ENCODE results near the gene DIRAS1. TPM values are rescaled to one million over a fixed set of nuclear protein-coding genes. Genes with fewer than 3 reads are reported as not detected.
"Not testable (repeated sequence)": the region's sequence is repeated elsewhere in the genome, so short reads cannot be mapped to it uniquely, and the experiment has no call there.

The DIRAS1 gene
- polyA plus RNA-seq, 10 donors: 1.2 to 5.2 (median 2.0) TPM

DNA sequence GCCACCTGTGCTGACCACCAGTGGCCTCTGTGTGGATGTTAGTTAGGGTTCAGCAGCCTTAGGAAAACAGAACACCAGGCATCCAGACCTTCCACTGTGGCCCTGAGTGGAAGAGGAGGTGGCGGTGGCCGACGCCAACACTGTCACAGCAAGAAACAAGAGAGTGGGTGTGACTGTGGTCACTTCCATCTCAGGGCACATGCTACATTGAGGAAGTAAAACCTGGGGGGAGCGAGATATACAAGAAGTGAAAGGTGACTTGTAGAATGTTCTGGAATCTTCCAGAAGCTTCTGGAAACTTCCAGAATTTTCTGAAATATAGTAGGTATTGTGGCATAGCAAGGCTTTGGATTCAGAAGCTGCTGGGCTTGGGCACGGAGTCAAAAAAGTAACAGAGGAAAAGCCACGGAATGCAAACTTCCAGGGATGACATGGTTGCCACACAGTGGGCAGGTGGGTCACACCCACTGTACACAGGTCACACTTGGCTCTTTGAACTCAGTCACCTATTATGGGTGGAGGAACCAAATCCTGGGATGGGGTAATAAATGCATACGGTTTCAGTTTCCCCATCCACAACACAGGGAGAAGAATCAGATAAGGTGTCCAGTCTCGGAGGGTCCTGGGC lies 43.0 kb downstream of the DIRAS1 start:
- no peak for DNase-seq

DNA sequence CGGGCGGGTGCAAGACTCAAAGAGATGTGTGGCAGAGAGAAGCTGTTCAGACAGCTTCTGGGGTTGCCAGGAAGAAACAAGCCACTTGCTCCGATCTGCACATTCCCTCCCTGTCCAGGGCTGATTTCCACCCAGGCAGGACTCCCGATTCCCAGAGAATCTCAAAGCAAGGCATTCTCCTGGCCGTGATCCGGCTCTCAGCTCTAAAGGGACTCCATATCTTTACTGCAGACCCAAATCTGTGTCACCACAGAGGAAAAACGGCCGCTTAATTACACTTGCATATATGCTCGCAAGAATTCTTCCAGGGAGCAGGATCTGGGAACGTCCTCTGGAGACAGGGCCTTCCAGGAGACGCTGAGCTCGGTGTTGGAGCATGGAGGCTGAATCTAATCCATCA lies 44.3 kb downstream of the DIRAS1 start:
- no peak for DNase-seq

DNA sequence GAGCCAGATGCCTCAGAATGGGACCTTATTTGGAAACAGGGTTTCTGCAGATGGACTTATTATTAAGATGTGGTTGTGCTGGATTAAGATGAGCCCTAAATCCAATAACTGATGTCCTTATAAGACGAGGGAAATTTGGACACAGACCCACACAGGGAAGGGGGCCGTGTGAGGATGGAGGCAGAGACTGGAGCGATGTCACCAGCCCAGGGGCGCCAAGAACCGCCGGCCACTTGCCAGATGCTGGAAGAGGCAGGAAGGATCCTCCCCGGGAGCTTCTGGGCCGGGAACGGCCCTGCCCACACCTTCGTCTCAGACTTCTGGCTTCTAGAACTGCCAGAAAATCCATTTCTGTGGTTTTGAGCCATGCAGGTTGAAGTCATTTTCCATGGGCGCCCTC lies 45.3 kb downstream of the DIRAS1 start:
- no peak for DNase-seq

DNA sequence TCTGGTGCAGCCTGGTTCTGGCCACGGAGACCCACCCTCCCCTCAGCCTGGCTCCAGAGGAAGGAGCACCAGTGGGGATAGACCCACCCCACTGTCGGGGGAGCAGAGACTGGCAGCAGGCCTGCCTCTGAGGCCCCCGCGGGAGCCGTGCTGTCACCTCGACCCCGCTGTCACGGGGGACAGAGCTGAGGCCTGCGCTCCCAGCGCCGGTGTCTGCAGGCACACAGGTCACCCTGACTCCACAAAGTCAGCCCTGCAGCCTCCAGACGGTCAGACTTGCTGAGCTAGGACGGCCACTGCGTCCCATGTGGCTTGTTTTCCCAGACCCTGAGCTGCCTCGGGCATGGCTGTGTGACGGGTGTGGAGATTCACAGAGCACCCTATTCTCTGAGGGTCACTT lies 51.0 kb downstream of the DIRAS1 start:
- DNase-seq: no peak

DNA sequence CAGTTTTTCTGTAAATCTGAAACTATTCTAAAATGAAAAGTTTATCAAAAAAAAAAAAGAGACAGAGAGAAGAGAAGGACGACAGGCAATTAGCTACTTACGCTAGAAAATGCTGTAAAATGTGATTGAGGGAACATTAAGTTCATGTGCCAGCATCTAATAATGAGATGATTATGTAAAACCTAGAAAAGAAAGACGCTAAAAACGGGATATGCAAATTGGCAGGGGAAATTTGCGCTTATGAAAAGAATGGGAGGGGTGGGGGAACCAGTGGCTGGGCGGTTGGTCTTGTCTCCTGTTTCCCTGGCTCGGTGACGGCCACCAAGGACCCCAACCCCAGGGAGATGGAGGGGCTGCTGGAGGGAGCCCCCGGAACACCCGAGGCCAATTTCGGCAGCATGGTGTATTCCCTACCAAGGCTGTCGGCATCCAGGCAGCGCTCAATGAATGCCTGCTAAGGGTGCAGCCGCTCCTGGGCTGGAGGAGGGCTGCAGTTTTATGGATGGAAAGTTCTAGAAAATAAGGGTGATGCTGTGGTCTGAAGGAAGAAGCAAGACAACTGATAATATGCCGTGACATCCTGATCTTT lies 52.9 kb downstream of the DIRAS1 start:
- DNase-seq: no peak

DNA sequence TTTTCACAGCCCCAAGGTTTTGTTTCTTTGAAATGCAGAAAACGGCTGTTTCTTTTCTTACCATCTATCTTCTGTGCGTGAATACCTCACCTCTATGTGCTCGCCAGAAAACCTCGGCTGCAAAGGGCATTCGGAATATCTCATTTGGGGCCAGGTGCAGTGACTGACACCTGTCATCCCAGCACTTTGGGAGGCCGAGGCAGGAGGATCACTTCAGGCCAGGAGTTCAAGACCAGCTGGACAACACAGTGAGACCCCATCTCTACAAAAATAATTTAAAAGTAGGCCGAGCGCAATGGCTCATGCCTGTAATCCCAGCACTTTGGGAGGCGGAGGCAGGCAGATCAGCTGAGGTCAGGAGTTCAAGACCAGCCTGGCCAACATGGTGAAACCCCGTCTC lies 53.8 kb downstream of the DIRAS1 start:
- not testable (repeated sequence) for DNase-seq

DNA sequence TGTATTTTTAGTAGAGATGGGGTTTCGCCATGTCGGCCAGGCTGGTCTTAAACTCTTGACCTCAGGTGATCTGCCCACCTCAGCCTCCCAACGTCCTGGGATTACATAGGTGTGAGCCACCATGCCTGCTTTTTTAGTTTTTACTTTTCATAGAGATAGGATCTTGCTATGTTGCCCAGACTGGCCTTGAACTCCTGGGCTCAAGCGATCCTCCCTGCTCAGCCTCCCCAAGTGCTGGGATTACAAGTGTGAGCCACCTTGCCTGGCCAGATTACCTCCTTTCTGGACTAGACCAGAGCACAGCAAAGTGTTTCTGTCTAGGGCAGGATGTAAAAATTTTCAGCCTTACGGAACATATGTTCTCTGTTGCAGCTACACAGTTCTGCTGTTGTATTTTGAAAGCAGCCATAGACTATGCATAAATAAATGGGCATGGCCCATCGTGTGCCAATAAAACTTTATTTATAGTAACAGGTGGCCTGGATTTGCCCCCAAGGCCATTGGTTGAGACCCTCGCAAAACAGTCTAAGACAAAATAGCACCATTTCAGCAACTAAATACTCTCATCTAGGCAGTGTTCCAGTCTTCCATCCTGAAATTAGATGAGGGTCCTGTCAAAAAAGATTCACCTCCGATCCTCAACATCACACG lies 54.7 kb downstream of the DIRAS1 start:
- DNase-seq: no peak

DNA sequence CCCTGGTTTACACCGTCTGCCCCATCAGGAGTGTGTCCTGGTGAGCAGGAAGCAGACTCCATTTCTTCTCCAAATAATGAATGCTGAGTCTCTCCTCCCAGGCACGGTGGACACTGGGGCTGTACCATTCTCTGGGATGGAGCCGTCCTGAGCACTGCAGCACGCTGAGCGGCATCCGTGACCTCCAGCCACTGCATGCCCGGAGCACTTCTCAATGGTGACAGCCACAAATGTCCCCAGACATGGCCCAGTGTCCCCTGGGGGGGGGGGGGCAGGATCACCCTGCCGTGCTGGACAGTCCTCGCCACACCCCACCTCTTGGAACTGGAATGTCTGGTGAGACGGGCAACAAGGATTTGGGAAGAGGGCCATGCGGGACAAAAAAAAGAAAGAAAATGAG lies 56.1 kb downstream of the DIRAS1 start:
- no peak for DNase-seq

Other genes starting within 250 kb of the DIRAS1 start
- gene GADD45B, start 245.2 kb downstream of the DIRAS1 start, polyA plus RNA-seq (ENCODE audit: insufficient read length in 10 of 10): 10 to 100 TPM in 7 of 10 donors, 1 to 10 TPM in 3; 5.8 to 34.0 (median 10.3) TPM
- 1 to 10 TPM; 1.6 to 3.6 (median 2.3) TPM for gene GNG7, start 18.7 kb downstream of the DIRAS1 start, polyA plus RNA-seq (ENCODE audit: insufficient read length in 10 of 10)
- gene SLC39A3, start 18.6 kb upstream of the DIRAS1 start, polyA plus RNA-seq (ENCODE audit: insufficient read length in 10 of 10): 10 to 100 TPM; 10.9 to 18.5 (median 14.3) TPM
- 10 to 100 TPM; 67.0 to 89.5 (median 79.3) TPM for gene SGTA, start 61.9 kb upstream of the DIRAS1 start, polyA plus RNA-seq (ENCODE audit: insufficient read length in 10 of 10)
- gene THOP1, start 64.1 kb upstream of the DIRAS1 start, polyA plus RNA-seq (ENCODE audit: insufficient read length in 10 of 10): 10 to 100 TPM; 34.6 to 54.8 (median 42.9) TPM
- 1 to 10 TPM; 4.5 to 7.7 (median 5.3) TPM for gene ZNF554, start 98.5 kb upstream of the DIRAS1 start, polyA plus RNA-seq (ENCODE audit: insufficient read length in 10 of 10)
- gene ZNF555, start 120.1 kb upstream of the DIRAS1 start, polyA plus RNA-seq (ENCODE audit: insufficient read length in 10 of 10): 10 to 100 TPM; 11.0 to 20.9 (median 13.1) TPM
- gene ZNF556, start 146.0 kb upstream of the DIRAS1 start, polyA plus RNA-seq (ENCODE audit: insufficient read length in 10 of 10): 10 to 100 TPM; 21.6 to 50.3 (median 35.9) TPM
- gene ZNF57, start 179.6 kb upstream of the DIRAS1 start, polyA plus RNA-seq (ENCODE audit: insufficient read length in 10 of 10): 1 to 10 TPM; 2.2 to 4.9 (median 3.0) TPM
- 1 to 10 TPM; 3.6 to 8.9 (median 5.0) TPM for gene ZNF77, start 223.6 kb upstream of the DIRAS1 start, polyA plus RNA-seq (ENCODE audit: insufficient read length in 10 of 10)